Left ventricle myocardium inferior (tissue), 1 donor: ENCODE data around the gene EXOC4. TPM values are rescaled to one million over a fixed set of nuclear protein-coding genes. Genes with fewer than 3 reads are reported as not detected.

Experiments
- DNase-seq: peaks from one replicate; pipeline ENCODE4 v3.0.0-alpha.2; 2020
- H3K27ac ChIP-seq: fragments of 200-600 bp; replicated peaks from 2 replicates; pipeline ENCODE4 v1.8.0; 2021
- H3K27me3 ChIP-seq: fragments of 200-600 bp; 2 replicates; pipeline ENCODE4 v1.8.0; 2021; ENCODE audit warnings: low read depth
- H3K36me3 ChIP-seq: fragments of 200-600 bp; 2 replicates; pipeline ENCODE4 v1.8.0; 2021
- H3K4me1 ChIP-seq: fragments of 200-600 bp; 2 replicates; pipeline ENCODE4 v1.8.0; 2021
- H3K4me3 ChIP-seq: fragments of 200-600 bp; 2 replicates; pipeline ENCODE4 v1.8.0; 2021; ENCODE audit warnings: mild to moderate bottlenecking, moderate library complexity
- H3K9me3 ChIP-seq: fragments of 200-600 bp; replicated peaks from 2 replicates; pipeline ENCODE4 v1.8.0; 2021
- intact Hi-C: fragments of 100-400 bp; cut with micrococcal nuclease; formaldehyde crosslinking; loops from one replicate; pipeline ENCODE4 v1.11.0; 2022
- total RNA-seq: library from RNA; stranded (reverse); fragmentation: NEBNext Ultra II Directional; extraction: Animal tissue kit (Norgen Biotek cat#: 25700); gene quantifications from one replicate; pipeline ENCODE4 v1.2.1, GENCODE V29; 2021
- TF ChIP-seq, protein P1 (sequence below): fragments of 200-600 bp; IDR thresholded peaks from 2 replicates; pipeline ENCODE4 v1.8.0; 2021; ENCODE audit warnings: antibody characterized with exemption, mild to moderate bottlenecking, borderline replicate concordance
- donor health status: DM: no; HTN: yes; CAD: no; lungs with severe emphysema.

The EXOC4 gene
- total RNA-seq, 1 donor from 2014 or later: 33.8 TPM

DNA sequence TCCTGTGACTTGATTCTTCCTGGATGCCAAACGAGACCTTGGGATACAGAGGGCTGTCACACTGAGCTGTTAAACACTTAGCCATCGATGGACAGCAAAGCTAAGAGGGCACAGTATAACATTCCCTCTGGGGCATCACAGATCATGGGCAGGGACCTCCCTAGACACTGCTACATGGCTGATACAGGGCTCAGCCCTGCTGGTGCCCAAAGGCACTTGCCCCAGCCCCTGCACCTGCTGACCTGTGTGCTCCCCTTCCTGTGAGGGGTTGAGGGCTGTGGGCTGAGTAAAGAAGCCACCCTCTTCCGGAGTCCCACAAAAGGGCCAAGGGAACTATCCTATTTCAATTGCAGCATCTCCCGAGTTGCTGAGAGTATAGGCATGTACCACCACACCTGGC lies 337.9 kb downstream of the EXOC4 start:
- H3K9me3 ChIP-seq: no peaks in the 10 kb centered on the region
- H3K4me3 ChIP-seq: no peak overlapping the region
- H3K4me1 ChIP-seq: peaks cover 9% of the 10 kb centered on the region
- intact Hi-C loops: no loop called here
- no peaks in the 10 kb centered on the region for H3K27me3 ChIP-seq
- no peak for DNase-seq
- H3K36me3 ChIP-seq: no peaks in the 10 kb centered on the region
- TF ChIP-seq, protein P1, sequence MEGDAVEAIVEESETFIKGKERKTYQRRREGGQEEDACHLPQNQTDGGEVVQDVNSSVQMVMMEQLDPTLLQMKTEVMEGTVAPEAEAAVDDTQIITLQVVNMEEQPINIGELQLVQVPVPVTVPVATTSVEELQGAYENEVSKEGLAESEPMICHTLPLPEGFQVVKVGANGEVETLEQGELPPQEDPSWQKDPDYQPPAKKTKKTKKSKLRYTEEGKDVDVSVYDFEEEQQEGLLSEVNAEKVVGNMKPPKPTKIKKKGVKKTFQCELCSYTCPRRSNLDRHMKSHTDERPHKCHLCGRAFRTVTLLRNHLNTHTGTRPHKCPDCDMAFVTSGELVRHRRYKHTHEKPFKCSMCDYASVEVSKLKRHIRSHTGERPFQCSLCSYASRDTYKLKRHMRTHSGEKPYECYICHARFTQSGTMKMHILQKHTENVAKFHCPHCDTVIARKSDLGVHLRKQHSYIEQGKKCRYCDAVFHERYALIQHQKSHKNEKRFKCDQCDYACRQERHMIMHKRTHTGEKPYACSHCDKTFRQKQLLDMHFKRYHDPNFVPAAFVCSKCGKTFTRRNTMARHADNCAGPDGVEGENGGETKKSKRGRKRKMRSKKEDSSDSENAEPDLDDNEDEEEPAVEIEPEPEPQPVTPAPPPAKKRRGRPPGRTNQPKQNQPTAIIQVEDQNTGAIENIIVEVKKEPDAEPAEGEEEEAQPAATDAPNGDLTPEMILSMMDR: no peak
- no peak overlapping the region for H3K27ac ChIP-seq

DNA sequence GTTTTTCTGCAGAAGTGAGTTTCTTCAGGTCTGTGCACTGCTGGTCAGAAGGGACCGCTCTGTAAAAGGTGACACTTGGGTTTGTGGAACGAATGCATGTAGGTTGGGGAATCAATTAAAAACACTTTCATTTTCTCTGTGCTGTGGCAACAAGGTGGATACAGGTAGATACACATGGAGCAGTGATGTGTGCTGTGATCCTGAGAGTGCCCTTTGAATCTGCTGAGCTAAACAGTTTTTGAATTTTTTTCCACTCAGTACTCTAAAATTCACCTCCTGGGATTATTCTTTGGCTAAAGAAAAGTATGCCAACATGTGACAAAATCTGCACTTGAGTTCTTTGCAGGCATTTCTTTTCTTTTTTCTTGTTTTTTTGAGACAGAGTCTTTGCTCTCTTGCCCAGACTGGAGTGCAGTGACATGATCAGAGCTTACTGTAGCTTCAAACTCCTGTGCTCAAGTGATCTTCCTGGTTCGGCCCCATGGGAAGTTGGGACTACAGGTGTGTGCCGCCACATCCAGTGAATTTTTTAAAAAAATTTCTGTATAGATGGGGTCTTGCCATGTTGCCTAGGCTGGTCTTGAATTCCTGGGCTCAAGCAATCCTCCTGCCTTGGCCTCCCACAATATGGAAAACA lies 338.9 kb downstream of the EXOC4 start:
- peaks cover 9% of the 10 kb centered on the region for H3K4me1 ChIP-seq
- DNase-seq: no peak
- no peak overlapping the region for H3K4me3 ChIP-seq
- no peaks in the 10 kb centered on the region for H3K36me3 ChIP-seq
- no peak overlapping the region for H3K27ac ChIP-seq
- intact Hi-C loops: no loop called here
- TF ChIP-seq, protein P1: no peak
- H3K9me3 ChIP-seq: no peaks in the 10 kb centered on the region
- H3K27me3 ChIP-seq: no peaks in the 10 kb centered on the region

DNA sequence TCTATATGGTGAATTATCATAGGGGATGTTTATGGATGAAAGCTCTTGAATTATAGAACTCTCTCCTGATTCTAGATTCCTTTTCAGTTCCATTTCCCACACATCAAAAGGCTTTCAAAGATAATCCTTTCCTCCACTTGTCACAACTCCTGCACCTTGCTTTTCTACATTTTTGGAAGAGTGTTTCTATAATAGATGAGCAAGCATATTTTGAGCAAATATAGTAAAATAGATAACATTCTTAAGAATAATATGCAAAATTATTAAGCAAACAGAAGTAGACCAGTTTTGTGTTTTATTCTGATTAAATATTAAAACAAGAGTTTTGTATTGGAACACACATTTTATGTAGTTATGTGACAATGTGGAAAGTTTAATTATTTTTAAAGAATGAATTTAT lies 340.7 kb downstream of the EXOC4 start:
- no peaks in the 10 kb centered on the region for H3K4me1 ChIP-seq
- TF ChIP-seq, protein P1: no peak
- H3K27ac ChIP-seq: no peak overlapping the region
- intact Hi-C loops: no loop called here
- no peaks in the 10 kb centered on the region for H3K27me3 ChIP-seq
- no peaks in the 10 kb centered on the region for H3K36me3 ChIP-seq
- H3K9me3 ChIP-seq: no peaks in the 10 kb centered on the region
- H3K4me3 ChIP-seq: no peak overlapping the region
- DNase-seq: no peak

DNA sequence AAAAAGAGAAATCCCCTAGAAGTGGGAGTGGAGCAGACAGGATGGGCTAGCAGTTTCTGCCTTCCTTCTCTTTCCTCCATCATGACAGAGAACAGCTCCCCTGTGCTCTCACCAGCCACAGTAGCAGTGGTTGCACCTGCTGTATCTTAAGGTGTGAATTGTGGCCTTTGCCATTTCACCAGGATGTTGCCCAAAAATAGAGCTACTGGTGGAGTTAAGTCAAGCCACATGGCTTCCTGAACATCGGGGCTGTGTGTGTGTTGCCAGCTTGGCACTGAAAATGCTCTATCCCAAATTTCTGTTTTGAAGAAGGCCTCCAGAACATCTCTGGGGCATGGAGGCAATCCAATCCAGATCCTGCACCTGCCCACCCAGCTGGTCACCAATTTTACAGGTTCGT lies 348.7 kb downstream of the EXOC4 start:
- H3K4me1 ChIP-seq: peaks cover 12% of the 10 kb centered on the region
- no peaks in the 10 kb centered on the region for H3K9me3 ChIP-seq
- intact Hi-C loops: no loop called here
- H3K36me3 ChIP-seq: no peaks in the 10 kb centered on the region
- H3K27me3 ChIP-seq: no peaks in the 10 kb centered on the region
- TF ChIP-seq, protein P1: no peak
- DNase-seq: no peak
- H3K4me3 ChIP-seq: no peak overlapping the region
- no peak overlapping the region for H3K27ac ChIP-seq

DNA sequence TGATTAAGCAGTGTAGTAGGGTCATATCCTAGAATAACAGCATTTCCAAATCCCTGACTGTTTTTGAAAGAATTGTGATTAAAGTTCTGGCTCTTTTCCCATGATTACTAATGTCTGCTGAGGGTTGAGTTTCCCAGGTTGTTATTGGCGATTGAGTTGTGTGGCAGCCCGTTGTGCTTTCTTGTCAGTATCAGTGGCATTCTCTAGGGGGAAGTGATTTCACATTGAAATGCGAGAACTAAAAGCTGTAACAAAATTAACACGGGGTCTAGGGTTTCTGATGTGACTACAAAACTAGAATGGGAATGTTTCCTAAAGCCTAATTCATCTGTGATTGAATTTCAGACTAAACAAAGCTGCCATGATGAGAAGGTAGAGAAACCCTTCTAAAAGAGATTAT lies 349.4 kb downstream of the EXOC4 start:
- Histone ChIP-seq H3K4me1 (peaks cover 12% of the 10 kb centered on the region), H3K27ac (no peak overlapping the region), H3K4me3 (no peak overlapping the region), H3K36me3 (no peaks in the 10 kb centered on the region), H3K27me3 (no peaks in the 10 kb centered on the region), H3K9me3 (no peaks in the 10 kb centered on the region)
- TF ChIP-seq, protein P1: no peak
- intact Hi-C loops: no loop called here
- no peak for DNase-seq
